GM23248 (cell line): ENCODE results near the gene CTCF. TPM values are rescaled to one million over a fixed set of nuclear protein-coding genes. Genes with fewer than 3 reads are reported as not detected.

Experiments
- DNase-seq: peaks from one replicate; pipeline ENCODE4 v3.0.0-alpha.2; 2015
- H2AFZ ChIP-seq: fragments of 200-600 bp; sonication (generic); 2 replicates; pipeline ENCODE4 v1.6.1; 2016; ENCODE audit warnings: antibody characterized with exemption
- H3F3A ChIP-seq: fragments of 200-600 bp; sonication (generic); 2 replicates; pipeline ENCODE4 v1.6.1; 2016; ENCODE audit warnings: mild to moderate bottlenecking, antibody characterized with exemption, mixed run types; ENCODE audit not compliant: insufficient read depth
- H3K27ac ChIP-seq: fragments of 200-600 bp; sonication (generic); 2 replicates; pipeline ENCODE4 v1.5.1; 2016; ENCODE audit warnings: mild to moderate bottlenecking
- H3K27me3 ChIP-seq: fragments of 200-600 bp; sonication (generic); replicated peaks from 2 replicates; pipeline ENCODE4 v1.6.1; 2016; ENCODE audit warnings: mild to moderate bottlenecking; ENCODE audit not compliant: insufficient read depth
- H3K36me3 ChIP-seq: fragments of 200-600 bp; sonication (generic); 2 replicates; pipeline ENCODE4 v1.6.1; 2016; ENCODE audit warnings: low read depth, mild to moderate bottlenecking
- H3K4me1 ChIP-seq: fragments of 200-600 bp; sonication (generic); 2 replicates; pipeline ENCODE4 v1.6.1; 2016; ENCODE audit warnings: mild to moderate bottlenecking; ENCODE audit not compliant: insufficient read depth
- H3K4me2 ChIP-seq: fragments of 200-600 bp; sonication (generic); one replicate; pipeline ENCODE4 v1.6.1; 2016; ENCODE audit warnings: mild to moderate bottlenecking; ENCODE audit not compliant: unreplicated experiment
- H3K4me3 ChIP-seq: fragments of 200-600 bp; sonication (generic); 2 replicates; pipeline ENCODE4 v1.5.1; 2016; ENCODE audit warnings: mild to moderate bottlenecking
- H3K79me2 ChIP-seq: fragments of 200-600 bp; sonication (generic); 2 replicates; pipeline ENCODE4 v1.6.1; 2016; ENCODE audit warnings: mild to moderate bottlenecking; ENCODE audit not compliant: insufficient read depth
- H3K9ac ChIP-seq: fragments of 200-600 bp; sonication (generic); 2 replicates; pipeline ENCODE4 v1.6.1; 2016; ENCODE audit warnings: mild to moderate bottlenecking
- H3K9me2 ChIP-seq: fragments of 200-600 bp; sonication (generic); 2 replicates; pipeline ENCODE4 v1.6.1; 2016; ENCODE audit warnings: mixed run types, mild to moderate bottlenecking, moderate library complexity; ENCODE audit not compliant: insufficient read depth
- H3K9me3 ChIP-seq: fragments of 200-600 bp; sonication (generic); one replicate; pipeline ENCODE4 v1.6.1; 2017; ENCODE audit warnings: low read depth
- H4K20me1 ChIP-seq: fragments of 200-600 bp; sonication (generic); 2 replicates; pipeline ENCODE4 v1.6.0; 2016; ENCODE audit not compliant: insufficient read depth
- EZH2 ChIP-seq: fragments of 200-600 bp; sonication (generic); IDR thresholded peaks from 2 replicates; pipeline ENCODE4 v1.6.1; 2018; ENCODE audit warnings: antibody characterized with exemption, mild to moderate bottlenecking; ENCODE audit not compliant: insufficient read depth, poor library complexity, severe bottlenecking
- EZH2phosphoT487 ChIP-seq: fragments of 200-600 bp; sonication (generic); IDR thresholded peaks from 2 replicates; pipeline ENCODE4 v1.6.1; 2018; ENCODE audit warnings: antibody characterized with exemption, moderate library complexity, mild to moderate bottlenecking, low read depth; ENCODE audit not compliant: insufficient read depth
- WGBS, 2 experiments: methylation state at CpG; one replicate each; pipeline ENCODE4 v1.1.6; 2015 to 2017; ENCODE audit warnings: low lambda C conversion rate in 2 of 2, low coverage in 1 of 2; ENCODE audit errors: missing lambda C conversion rate in 2 of 2; 5-methylcytosine and 5-hydroxymethylcytosine counted together
- in situ Hi-C: fragments of 300-500 bp; cut with MboI; formaldehyde crosslinking; loops from 2 replicates; pipeline ENCODE4 v1.15.0; 2020
- polyA plus RNA-seq: library from polyadenylated mRNA; unstranded; fragments of >200 nt; fragmentation: Nextera tagmentation; extraction: Ambion mirVana; gene quantifications from 2 replicates; pipeline ENCODE4 v1.2.1, GENCODE V29; 2016
- total RNA-seq: library from RNA; depleted of rRNA; stranded (reverse); fragments of >200 nt; shearing (Covaris generic); gene quantifications from 2 replicates; pipeline ENCODE4 v1.2.3, GENCODE V29; 2014

The CTCF gene
- total and polyA plus RNA-seq, 2 experiments from 2014 or later = 19.6 to 21.9 TPM

GRCh38 chr16:67593288-67593687 is 31.0 kb downstream of the CTCF start:
- Histone ChIP-seq H2AFZ (no peak overlapping the region), H3K36me3 (no peaks in the 10 kb centered on the region), H3K9me3 (no peaks in the 10 kb centered on the region), H3K79me2 (peaks cover 51% of the 10 kb centered on the region), H3K4me2 (no peak overlapping the region), H3K27me3 (no peaks in the 10 kb centered on the region), H3K27ac (no peak overlapping the region), H4K20me1 (no peaks in the 10 kb centered on the region), H3K9ac (no peak overlapping the region), H3K9me2 (no peaks in the 10 kb centered on the region), H3K4me3 (no peak overlapping the region), H3K4me1 (peaks cover 10% of the 10 kb centered on the region), H3F3A (peaks cover 11% of the 10 kb centered on the region)
- 67 to 69% methylated on average over 4 of the region's 4 CpGs for WGBS, 2 experiments
- in situ Hi-C loops = no loop called here
- no peak for DNase-seq
- TF ChIP-seq EZH2phosphoT487 (no peak), EZH2 (no peak)

GRCh38 chr16:67593701-67594100 is 31.4 kb downstream of the CTCF start:
- no peak for TF ChIP-seq EZH2
- TF ChIP-seq EZH2phosphoT487 = no peak
- no peak overlapping the region for H2AFZ ChIP-seq
- no peaks in the 10 kb centered on the region for H3K36me3 ChIP-seq
- peaks cover 11% of the 10 kb centered on the region for H3F3A ChIP-seq
- no peak overlapping the region for H3K4me3 ChIP-seq
- no peak overlapping the region for H3K4me2 ChIP-seq
- H4K20me1 ChIP-seq = no peaks in the 10 kb centered on the region
- no peak overlapping the region for H3K9ac ChIP-seq
- H3K9me2 ChIP-seq = no peaks in the 10 kb centered on the region
- peaks cover 10% of the 10 kb centered on the region for H3K4me1 ChIP-seq
- H3K79me2 ChIP-seq = peaks cover 55% of the 10 kb centered on the region
- DNase-seq = no peak
- in situ Hi-C loops = no loop called here
- H3K27me3 ChIP-seq = no peaks in the 10 kb centered on the region
- no peak overlapping the region for H3K27ac ChIP-seq
- H3K9me3 ChIP-seq = no peaks in the 10 kb centered on the region

- Histone ChIP-seq H3K4me1 (peaks cover 10% of the 10 kb centered on the region), H3K4me3 (no peak overlapping the region), H2AFZ (peak overlapping the region; percentile 6; the same call in 1 of the 2 replicates), H4K20me1 (no peaks in the 10 kb centered on the region), H3K9ac (no peak overlapping the region), H3K27me3 (no peaks in the 10 kb centered on the region), H3K9me2 (no peaks in the 10 kb centered on the region), H3K79me2 (peaks cover 62% of the 10 kb centered on the region), H3K4me2 (no peak overlapping the region), H3K27ac (peak overlapping the region; percentile 56), H3K36me3 (no peaks in the 10 kb centered on the region), H3K9me3 (no peaks in the 10 kb centered on the region), H3F3A (peaks cover 11% of the 10 kb centered on the region)
- WGBS, 2 experiments = 95 to 96% methylated on average over 5 of the region's 5 CpGs
- DNase-seq = no peak
- TF ChIP-seq EZH2phosphoT487 (no peak), EZH2 (no peak)
- in situ Hi-C loops = no loop called here
Measured at GRCh38 chr16:67594256-67594915, 32.1 kb downstream of the CTCF start.

GRCh38 chr16:67594956-67595355 is 32.6 kb downstream of the CTCF start:
- peak overlapping the region; percentile 6; the same call in 1 of the 2 replicates for H2AFZ ChIP-seq
- H3K79me2 ChIP-seq = peaks cover 67% of the 10 kb centered on the region
- H3K9me2 ChIP-seq = no peaks in the 10 kb centered on the region
- H3K9ac ChIP-seq = no peak overlapping the region
- peaks cover 10% of the 10 kb centered on the region for H3K4me1 ChIP-seq
- in situ Hi-C loops = no loop called here
- 13 to 19% methylated on average over 1 of the region's 1 CpG for WGBS, 2 experiments
- H3K27me3 ChIP-seq = no peaks in the 10 kb centered on the region
- H3K36me3 ChIP-seq = no peaks in the 10 kb centered on the region
- H4K20me1 ChIP-seq = no peaks in the 10 kb centered on the region
- H3K27ac ChIP-seq = peak overlapping the region; percentile 56
- H3K9me3 ChIP-seq = no peaks in the 10 kb centered on the region
- H3K4me2 ChIP-seq = peak overlapping the region; percentile 31
- peaks cover 11% of the 10 kb centered on the region for H3F3A ChIP-seq
- H3K4me3 ChIP-seq = no peak overlapping the region
- TF ChIP-seq EZH2 = no peak
- no peak for TF ChIP-seq EZH2phosphoT487
- DNase-seq = peak; percentile 84

GRCh38 chr16:67598527-67598926 is 36.2 kb downstream of the CTCF start:
- Histone ChIP-seq H4K20me1 (no peaks in the 10 kb centered on the region), H3K9ac (no peak overlapping the region), H3K4me2 (no peak overlapping the region), H3K4me3 (no peak overlapping the region), H3K79me2 (peaks cover 95% of the 10 kb centered on the region), H3K27me3 (no peaks in the 10 kb centered on the region), H3K4me1 (peaks cover 16% of the 10 kb centered on the region), H3K27ac (no peak overlapping the region), H3F3A (peaks cover 26% of the 10 kb centered on the region), H3K36me3 (no peaks in the 10 kb centered on the region), H2AFZ (no peak overlapping the region), H3K9me2 (no peaks in the 10 kb centered on the region), H3K9me3 (no peaks in the 10 kb centered on the region)
- TF ChIP-seq EZH2phosphoT487 (no peak), EZH2 (no peak)
- WGBS, 2 experiments = 95 to 98% methylated on average over 4 of the region's 4 CpGs
- no peak for DNase-seq
- in situ Hi-C loops = no loop called here
